ENCODE data around the gene INSR.
A peak's percentile ranks its signal among the peaks of the same experiment; 100 is the strongest.

INSR gene
- 0.35 to 1.7 (median 1.5) reads per million in 3 donors for total RNA-seq

GRCh38 chr19:7293762-7294557, at the start of gene INSR:
Gene INSR (minus strand): TSS chr19:7294414. CDS start chr19:7293891, 523 bp downstream.
- H3K27me3 ChIP-seq (replicated peaks; ENCODE audit: control insufficient read depth, insufficient read depth, low read length, poor library complexity, severe bottlenecking) = peaks cover 9% of the 10 kb centered on the region
- no peaks in the 10 kb centered on the region for H3K9me3 ChIP-seq (ENCODE audit: control insufficient read depth, low read length)
- H3K4me1 ChIP-seq (ENCODE audit: control insufficient read depth, insufficient read depth, low read length, poor library complexity, severe bottlenecking) = peaks cover 17% of the 10 kb centered on the region
- DNase-seq = peak in 1 of 3 donors; percentile 5
- H3K27ac ChIP-seq (ENCODE audit: insufficient read depth, low read length, poor library complexity, severe bottlenecking) = no peak within 1 kb of the TSS
- peak within 1 kb of the TSS; percentile 48 for H3K4me3 ChIP-seq (ENCODE audit: insufficient read depth, low read depth, low read length, poor library complexity, severe bottlenecking)
- H3K36me3 ChIP-seq (ENCODE audit: control insufficient read depth, insufficient read depth, low read length) = no peaks in the 10 kb centered on the region

- Histone ChIP-seq H3K9me3 (ENCODE audit: control insufficient read depth, low read length) (no peaks in the 10 kb centered on the region), H3K27me3 (replicated peaks; ENCODE audit: control insufficient read depth, insufficient read depth, low read length, poor library complexity, severe bottlenecking) (no peaks in the 10 kb centered on the region), H3K36me3 (ENCODE audit: control insufficient read depth, insufficient read depth, low read length) (no peaks in the 10 kb centered on the region), H3K27ac (ENCODE audit: insufficient read depth, low read length, poor library complexity, severe bottlenecking) (no peak overlapping the region), H3K4me3 (ENCODE audit: insufficient read depth, low read depth, low read length, poor library complexity, severe bottlenecking) (no peak overlapping the region), H3K4me1 (ENCODE audit: control insufficient read depth, insufficient read depth, low read length, poor library complexity, severe bottlenecking) (peaks cover 40% of the 10 kb centered on the region)
- DNase-seq = no peak
Measured at GRCh38 chr19:7342143-7342542, 47.9 kb upstream of the INSR start.

- no peaks in the 10 kb centered on the region for H3K27me3 ChIP-seq (replicated peaks; ENCODE audit: control insufficient read depth, insufficient read depth, low read length, poor library complexity, severe bottlenecking)
- no peak overlapping the region for H3K4me3 ChIP-seq (ENCODE audit: insufficient read depth, low read depth, low read length, poor library complexity, severe bottlenecking)
- peak; percentile 60 to 73 (median 63) for DNase-seq
- peak overlapping the region; percentile 8 for H3K27ac ChIP-seq (ENCODE audit: insufficient read depth, low read length, poor library complexity, severe bottlenecking)
- H3K4me1 ChIP-seq (ENCODE audit: control insufficient read depth, insufficient read depth, low read length, poor library complexity, severe bottlenecking) = peaks cover 37% of the 10 kb centered on the region
- no peaks in the 10 kb centered on the region for H3K9me3 ChIP-seq (ENCODE audit: control insufficient read depth, low read length)
- H3K36me3 ChIP-seq (ENCODE audit: control insufficient read depth, insufficient read depth, low read length) = no peaks in the 10 kb centered on the region
Measured at GRCh38 chr19:7340959-7341837, 47.0 kb upstream of the INSR start.

GRCh38 chr19:7337380-7338194, 43.4 kb upstream of the INSR start:
- no peak for DNase-seq
- no peaks in the 10 kb centered on the region for H3K27me3 ChIP-seq (replicated peaks; ENCODE audit: control insufficient read depth, insufficient read depth, low read length, poor library complexity, severe bottlenecking)
- no peaks in the 10 kb centered on the region for H3K36me3 ChIP-seq (ENCODE audit: control insufficient read depth, insufficient read depth, low read length)
- peaks cover 20% of the 10 kb centered on the region for H3K4me1 ChIP-seq (ENCODE audit: control insufficient read depth, insufficient read depth, low read length, poor library complexity, severe bottlenecking)
- peak overlapping the region; percentile 12 for H3K4me3 ChIP-seq (ENCODE audit: insufficient read depth, low read depth, low read length, poor library complexity, severe bottlenecking)
- H3K27ac ChIP-seq (ENCODE audit: insufficient read depth, low read length, poor library complexity, severe bottlenecking) = no peak overlapping the region
- no peaks in the 10 kb centered on the region for H3K9me3 ChIP-seq (ENCODE audit: control insufficient read depth, low read length)

- Histone ChIP-seq H3K9me3 (ENCODE audit: control insufficient read depth, low read length) (no peaks in the 10 kb centered on the region), H3K4me3 (ENCODE audit: insufficient read depth, low read depth, low read length, poor library complexity, severe bottlenecking) (no peak overlapping the region), H3K4me1 (ENCODE audit: control insufficient read depth, insufficient read depth, low read length, poor library complexity, severe bottlenecking) (peaks cover 20% of the 10 kb centered on the region), H3K27me3 (replicated peaks; ENCODE audit: control insufficient read depth, insufficient read depth, low read length, poor library complexity, severe bottlenecking) (no peaks in the 10 kb centered on the region), H3K36me3 (ENCODE audit: control insufficient read depth, insufficient read depth, low read length) (no peaks in the 10 kb centered on the region), H3K27ac (ENCODE audit: insufficient read depth, low read length, poor library complexity, severe bottlenecking) (no peak overlapping the region)
- no peak for DNase-seq
Measured at GRCh38 chr19:7336321-7336973, 42.2 kb upstream of the INSR start.

- peaks cover 12% of the 10 kb centered on the region for H3K4me1 ChIP-seq (ENCODE audit: control insufficient read depth, insufficient read depth, low read length, poor library complexity, severe bottlenecking)
- no peak overlapping the region for H3K4me3 ChIP-seq (ENCODE audit: insufficient read depth, low read depth, low read length, poor library complexity, severe bottlenecking)
- H3K27ac ChIP-seq (ENCODE audit: insufficient read depth, low read length, poor library complexity, severe bottlenecking) = no peak overlapping the region
Measured at GRCh38 chr19:7333198-7334118, 39.2 kb upstream of the INSR start.

GRCh38 chr19:7331446-7331845, 37.2 kb upstream of the INSR start:
- no peak overlapping the region for H3K27ac ChIP-seq (ENCODE audit: insufficient read depth, low read length, poor library complexity, severe bottlenecking)
- no peak overlapping the region for H3K4me3 ChIP-seq (ENCODE audit: insufficient read depth, low read depth, low read length, poor library complexity, severe bottlenecking)
- no peaks in the 10 kb centered on the region for H3K27me3 ChIP-seq (replicated peaks; ENCODE audit: control insufficient read depth, insufficient read depth, low read length, poor library complexity, severe bottlenecking)
- no peaks in the 10 kb centered on the region for H3K9me3 ChIP-seq (ENCODE audit: control insufficient read depth, low read length)
- no peak for DNase-seq
- H3K4me1 ChIP-seq (ENCODE audit: control insufficient read depth, insufficient read depth, low read length, poor library complexity, severe bottlenecking) = no peaks in the 10 kb centered on the region
- H3K36me3 ChIP-seq (ENCODE audit: control insufficient read depth, insufficient read depth, low read length) = no peaks in the 10 kb centered on the region

More at GRCh38 chr19:7333198-7334118, 39.2 kb upstream of the INSR start:
- no peaks in the 10 kb centered on the region for H3K27me3 ChIP-seq (replicated peaks; ENCODE audit: control insufficient read depth, insufficient read depth, low read length, poor library complexity, severe bottlenecking)
- H3K36me3 ChIP-seq (ENCODE audit: control insufficient read depth, insufficient read depth, low read length) = no peaks in the 10 kb centered on the region
- H3K9me3 ChIP-seq (ENCODE audit: control insufficient read depth, low read length) = no peaks in the 10 kb centered on the region
- DNase-seq = no peak

GRCh38 chr19:7328647-7329046, 34.4 kb upstream of the INSR start:
- DNase-seq = no peak
- Histone ChIP-seq H3K4me3 (ENCODE audit: insufficient read depth, low read depth, low read length, poor library complexity, severe bottlenecking) (no peak overlapping the region), H3K27ac (ENCODE audit: insufficient read depth, low read length, poor library complexity, severe bottlenecking) (no peak overlapping the region), H3K27me3 (replicated peaks; ENCODE audit: control insufficient read depth, insufficient read depth, low read length, poor library complexity, severe bottlenecking) (no peaks in the 10 kb centered on the region), H3K9me3 (ENCODE audit: control insufficient read depth, low read length) (no peaks in the 10 kb centered on the region), H3K36me3 (ENCODE audit: control insufficient read depth, insufficient read depth, low read length) (no peaks in the 10 kb centered on the region), H3K4me1 (ENCODE audit: control insufficient read depth, insufficient read depth, low read length, poor library complexity, severe bottlenecking) (no peaks in the 10 kb centered on the region)
